Measurements from ENCODE around the gene C2orf92.

- no peak for TF ChIP-seq POLR2AphosphoS5 (IDR thresholded peaks at IDR 0.05)
- no peak for TF ChIP-seq EP300 (IDR thresholded peaks at IDR 0.05)
- TF ChIP-seq CTCF (IDR thresholded peaks at IDR 0.05) = no peak
These were observed 31.7 kb downstream of the C2orf92 start for GRCh38 chr2:97701186-97701585.
